NCI-H2029 (cell line): ENCODE measurements around the gene PKNOX1.
"Not testable (repeated sequence)": the region's sequence is repeated elsewhere in the genome, so short reads cannot be mapped to it uniquely, and the experiment has no call there.

Experiments
- DNase-seq: peaks from one replicate; lab custom pipeline; 2025; lab: John Stamatoyannopoulos, UW

The PKNOX1 gene

DNA sequence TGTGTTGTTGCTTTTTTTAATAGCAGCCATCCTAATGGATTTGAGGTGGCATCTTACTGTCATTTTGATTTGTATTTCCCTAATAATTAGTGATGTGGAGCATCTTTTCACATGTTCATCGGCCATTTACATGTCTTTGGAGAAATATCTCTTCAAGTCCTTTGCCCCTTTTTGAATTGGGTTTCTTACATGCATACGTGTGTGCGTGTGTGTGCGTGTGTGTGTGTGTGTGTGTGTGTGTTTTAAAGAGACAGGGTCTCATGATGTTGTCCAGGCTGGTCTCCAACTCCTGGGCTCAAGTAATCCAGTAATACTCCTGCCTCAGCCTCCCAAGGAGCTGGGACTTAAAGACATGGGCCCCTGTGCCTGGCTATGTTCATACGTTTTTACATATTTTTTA is 9.5 kb downstream of the PKNOX1 start:
- no peak for DNase-seq

DNA sequence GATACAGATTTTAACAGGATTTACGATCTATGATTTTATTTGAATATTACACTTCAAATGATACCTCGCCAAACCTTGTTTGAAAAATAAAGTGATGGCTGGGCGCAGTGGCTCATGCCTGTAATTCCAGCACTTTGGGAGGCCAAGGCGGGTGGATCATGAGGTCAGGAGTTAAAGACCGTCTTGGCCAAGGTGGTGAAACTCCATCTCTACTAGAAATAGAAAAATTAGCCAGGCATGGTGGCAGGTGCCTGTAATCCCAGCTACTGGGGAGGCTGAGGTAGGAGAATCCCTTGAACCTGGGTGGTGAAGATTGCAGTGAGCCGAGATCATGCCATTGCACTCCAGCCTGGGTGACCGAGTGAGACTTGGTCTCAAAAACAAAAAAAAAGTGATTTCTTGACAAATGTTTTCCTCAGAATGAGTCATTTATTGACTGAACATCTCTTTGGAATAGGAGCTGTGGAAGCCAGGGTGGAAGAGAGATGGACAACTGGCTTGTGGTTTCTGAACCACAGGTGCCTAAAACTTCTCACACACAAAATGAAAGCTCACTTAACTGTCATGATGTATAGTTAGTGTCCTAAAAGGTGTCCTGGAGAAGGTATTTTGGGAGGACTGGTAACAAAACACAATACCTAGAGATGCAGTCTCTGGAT is 11.9 kb downstream of the PKNOX1 start:
- DNase-seq = no peak

DNA sequence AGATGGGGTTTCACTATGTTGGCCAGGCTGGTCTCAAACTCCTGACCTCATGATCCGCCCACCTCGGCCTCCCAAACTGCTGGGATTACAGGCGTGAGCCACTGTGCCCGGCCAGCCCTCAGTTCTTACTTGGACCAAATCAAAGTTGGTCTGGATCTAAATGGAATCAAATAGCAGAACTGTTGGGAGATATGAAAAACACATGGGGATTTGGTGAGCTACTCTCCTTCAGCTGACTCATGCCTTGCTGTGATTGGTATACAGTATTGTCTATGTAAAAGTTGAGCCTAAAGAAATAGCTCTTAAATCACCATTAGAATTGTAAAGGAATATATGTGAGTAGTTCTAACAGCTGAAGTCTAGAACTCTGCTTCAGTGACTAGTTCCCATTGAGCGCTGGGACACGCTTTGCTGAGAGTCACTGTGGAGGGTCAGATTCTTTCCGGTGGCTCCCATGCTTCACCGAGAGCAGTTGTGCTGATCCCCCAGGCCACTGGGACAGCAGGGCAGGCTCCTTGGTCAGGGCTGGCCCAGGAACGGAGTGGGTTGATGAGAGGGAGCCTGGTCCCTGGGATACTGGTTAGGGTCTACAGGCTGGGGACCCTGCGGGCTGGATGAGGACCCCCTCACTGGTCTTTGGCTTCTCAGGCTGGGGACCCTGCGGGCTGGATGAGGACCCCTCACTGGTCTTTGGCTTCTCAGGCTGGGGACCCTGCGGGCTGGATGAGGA is 14.0 kb downstream of the PKNOX1 start:
- DNase-seq = no peak

DNA sequence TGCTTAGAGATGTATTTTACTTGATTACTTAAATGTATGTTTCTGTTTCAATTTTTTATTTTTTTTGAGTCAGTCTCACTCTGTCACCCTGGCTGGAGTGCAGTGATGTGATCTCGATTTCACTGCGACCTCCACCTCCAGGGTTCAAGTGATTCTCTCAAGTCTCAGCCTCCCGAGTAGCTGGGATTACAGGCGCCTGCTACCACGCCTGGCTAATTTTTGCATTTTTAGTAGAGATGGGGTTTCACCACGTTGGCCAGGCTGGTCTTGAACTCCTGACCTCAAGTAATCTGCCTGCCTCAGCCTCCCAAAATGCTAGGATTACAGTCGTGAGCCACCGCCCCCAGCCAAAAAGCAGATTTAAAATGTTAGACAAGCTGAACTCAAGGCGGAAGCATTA is 15.0 kb downstream of the PKNOX1 start:
- DNase-seq = not testable (repeated sequence)

DNA sequence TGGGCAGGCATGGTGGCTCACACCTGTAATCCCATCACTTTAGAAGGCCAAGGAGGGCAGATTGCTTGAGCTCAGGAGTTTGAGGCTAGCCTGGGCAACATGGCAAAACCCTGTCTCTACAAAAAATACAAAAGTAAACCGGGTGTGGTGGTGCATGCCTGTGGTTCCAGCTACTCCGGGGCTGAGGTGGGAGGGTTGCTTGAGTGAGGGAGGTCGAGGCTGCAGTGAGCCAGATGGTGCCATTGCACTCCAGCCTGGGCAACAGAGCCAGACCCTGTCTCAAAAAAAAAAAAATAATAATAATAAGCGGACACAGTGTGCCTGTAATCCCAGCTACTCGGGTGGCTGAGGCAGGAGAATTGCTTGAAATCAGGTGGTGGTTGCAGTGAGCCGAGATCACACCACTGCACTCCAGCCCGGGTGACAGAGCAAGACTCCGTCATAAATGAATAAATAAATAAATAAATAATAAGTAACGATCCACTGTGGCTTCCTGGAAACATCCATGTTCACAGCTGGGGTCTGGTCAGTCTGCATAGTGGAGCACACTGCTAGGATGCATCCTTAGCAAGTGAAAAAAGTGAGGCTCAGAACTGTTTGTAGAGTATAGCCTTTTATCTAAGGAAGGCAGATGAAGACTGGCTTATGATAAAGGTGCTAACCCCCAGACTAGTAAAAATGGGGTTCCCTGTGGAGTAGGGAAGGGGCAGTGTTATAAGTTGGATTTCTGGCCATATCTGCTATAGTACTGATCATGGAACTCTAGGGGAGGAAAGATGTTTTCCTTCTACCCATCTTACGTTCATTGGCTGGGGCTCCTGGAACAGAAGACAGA is 15.7 kb downstream of the PKNOX1 start:
- DNase-seq = no peak

DNA sequence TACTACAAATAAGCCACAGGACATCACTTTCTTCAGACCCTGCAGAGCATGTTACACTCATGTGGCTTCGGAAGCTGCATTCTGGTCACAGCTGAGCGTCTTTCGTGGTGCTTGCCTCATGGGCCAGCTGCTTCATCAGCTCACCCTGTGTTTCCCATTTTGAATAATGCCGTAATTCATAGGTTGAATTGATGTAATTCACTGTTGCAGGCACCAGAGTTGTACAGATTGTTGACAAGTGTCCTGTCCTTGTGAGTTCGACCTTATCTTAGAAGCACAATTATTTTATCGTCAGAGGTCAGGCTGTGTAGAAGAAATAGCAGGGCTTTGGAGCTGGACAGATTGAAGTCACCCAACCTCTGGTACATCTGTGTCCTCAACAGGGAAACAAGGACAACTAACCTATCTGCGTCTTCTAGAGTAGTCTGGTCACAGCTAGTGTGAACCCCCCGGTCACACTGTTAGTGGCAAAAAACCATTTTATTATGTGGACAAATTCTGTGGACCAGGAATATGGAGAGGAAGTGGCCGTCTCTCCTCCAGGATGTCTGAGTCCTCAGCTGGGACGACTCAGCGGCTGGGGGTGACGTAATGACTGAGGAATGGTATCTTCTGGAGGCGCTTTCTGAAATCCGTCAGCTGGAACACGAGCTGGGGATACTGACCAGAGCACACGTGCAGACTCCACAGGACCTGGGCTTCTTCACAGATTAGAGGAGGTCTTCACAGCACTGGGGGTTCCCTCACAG is 17.8 kb downstream of the PKNOX1 start:
- DNase-seq = no peak

DNA sequence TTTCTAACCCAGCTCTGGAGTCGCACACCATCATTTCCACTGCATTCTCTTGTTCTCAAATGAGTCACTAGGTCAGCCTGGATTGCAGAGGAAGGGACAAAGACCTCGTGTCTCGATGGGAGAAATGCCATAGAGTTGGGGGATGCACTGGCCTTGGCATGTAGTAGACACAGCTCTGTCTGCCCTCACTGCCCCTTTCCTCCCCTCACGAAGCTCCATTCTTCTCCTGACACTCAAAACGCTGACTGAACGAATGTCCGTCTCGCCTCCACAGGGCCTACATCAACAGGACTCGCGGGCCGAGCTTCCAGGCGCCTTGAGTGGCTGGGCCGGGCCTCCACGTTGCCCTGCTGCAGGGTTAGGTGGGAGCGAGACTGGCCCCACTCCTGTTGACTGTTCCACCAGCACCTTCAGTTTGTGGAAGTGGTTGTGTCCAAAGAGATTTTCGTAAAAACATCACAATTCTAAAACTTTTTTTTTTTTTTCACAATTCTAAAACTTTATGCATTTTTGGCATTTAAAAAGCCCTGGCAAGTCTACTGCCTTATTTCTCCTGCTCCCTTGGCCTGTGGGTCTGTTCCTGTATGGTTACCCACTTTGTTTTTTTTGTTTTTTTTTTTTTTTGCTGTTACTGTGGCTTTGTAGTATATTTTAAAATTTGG is 18.8 kb downstream of the PKNOX1 start:
- DNase-seq = no peak

DNA sequence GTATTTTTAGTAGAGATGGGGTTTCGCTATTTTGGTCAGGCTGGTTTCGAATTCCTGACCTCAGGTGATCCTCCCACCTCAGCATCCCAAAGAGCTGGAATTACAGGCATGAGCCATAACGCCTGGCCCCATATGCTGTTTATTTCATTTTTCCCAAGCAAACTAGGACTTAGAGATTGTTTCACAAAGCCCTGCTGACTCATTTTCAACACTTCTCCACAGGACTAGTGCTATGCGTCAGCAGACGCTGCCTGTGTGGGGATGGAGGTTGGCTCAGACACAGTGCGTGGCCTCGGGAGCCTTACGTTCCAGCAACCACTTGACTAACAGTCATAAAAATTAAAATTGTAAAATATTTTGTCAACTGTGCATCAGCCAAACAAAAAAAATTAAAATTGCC is 22.7 kb downstream of the PKNOX1 start:
- no peak for DNase-seq

DNA sequence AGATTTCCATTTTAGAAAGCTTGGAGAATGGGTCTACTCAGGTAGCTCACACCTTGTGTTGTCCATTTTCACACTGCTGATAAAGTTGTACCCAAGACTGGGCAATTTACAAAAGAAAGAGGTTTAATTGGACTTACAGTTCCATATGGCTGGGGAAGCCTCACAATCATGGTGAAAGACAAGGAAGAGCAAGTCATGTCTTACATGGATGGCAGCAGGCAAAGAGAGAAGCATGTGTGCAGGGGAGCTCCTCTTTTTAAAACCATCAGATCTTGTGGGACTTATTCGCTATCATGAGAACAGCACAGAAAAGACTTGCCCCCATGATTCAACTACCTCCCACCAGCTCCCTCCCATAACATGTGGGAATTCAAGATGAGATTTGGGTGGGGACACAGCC is 23.6 kb downstream of the PKNOX1 start:
- DNase-seq = not testable (repeated sequence)

DNA sequence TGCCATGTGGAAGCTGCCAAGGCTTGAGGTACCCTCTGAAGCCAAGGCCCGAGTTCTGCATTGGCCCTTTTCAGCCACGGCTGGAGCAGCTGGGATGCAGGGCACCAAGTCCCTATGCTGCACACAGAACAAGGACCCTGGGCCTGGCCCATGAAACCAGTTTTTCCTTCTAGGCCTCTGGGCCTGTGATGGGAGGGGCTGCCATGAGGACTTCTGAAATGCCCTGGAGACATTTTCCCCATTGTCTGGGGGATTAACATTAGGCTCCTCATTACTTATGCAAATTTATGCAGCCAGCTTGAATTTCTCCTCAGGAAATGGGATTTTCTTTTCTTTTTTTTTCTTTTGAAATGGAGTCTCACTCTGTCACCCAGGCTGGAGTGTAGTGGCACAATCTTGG is 24.8 kb downstream of the PKNOX1 start:
- DNase-seq = not testable (repeated sequence)

DNA sequence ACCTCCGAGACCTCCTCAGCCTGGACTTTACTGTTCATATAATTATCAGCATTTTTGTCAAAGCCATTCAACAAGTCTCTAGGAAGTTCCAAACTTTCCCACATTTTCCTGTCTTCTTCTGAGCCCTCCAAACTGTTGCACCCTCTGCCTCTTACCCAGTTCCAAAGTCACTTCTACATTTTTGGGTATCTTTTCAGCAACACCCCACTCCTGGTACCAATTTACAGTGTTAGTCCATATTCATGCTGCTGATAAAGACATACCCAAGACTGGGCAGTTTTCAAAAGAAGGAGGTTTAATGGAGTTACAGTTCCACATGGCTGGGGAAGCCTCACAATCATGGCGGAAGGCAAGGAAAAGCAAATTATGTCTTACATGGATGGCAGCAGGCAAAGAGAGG is 25.7 kb downstream of the PKNOX1 start:
- DNase-seq = not testable (repeated sequence)

DNA sequence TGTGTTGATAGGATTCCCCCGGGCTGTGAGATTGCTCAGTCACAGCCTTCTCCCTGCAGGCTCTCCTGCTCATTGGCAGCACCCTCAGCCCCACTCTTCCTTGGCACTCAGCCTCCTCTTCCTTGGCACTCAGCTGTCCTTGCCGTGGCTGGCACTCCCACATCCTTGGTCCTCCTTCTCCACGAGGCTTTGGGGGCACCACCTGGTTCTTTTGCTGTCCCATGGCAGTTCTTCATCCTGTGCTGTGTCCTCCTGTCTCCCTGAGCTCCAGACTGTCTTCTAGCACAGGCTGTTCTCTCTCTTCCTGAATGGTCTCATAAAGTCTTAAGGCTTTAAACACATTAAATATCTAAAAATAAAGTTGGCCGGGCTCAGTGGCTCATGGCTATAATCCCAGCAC is 27.0 kb downstream of the PKNOX1 start:
- no peak for DNase-seq

DNA sequence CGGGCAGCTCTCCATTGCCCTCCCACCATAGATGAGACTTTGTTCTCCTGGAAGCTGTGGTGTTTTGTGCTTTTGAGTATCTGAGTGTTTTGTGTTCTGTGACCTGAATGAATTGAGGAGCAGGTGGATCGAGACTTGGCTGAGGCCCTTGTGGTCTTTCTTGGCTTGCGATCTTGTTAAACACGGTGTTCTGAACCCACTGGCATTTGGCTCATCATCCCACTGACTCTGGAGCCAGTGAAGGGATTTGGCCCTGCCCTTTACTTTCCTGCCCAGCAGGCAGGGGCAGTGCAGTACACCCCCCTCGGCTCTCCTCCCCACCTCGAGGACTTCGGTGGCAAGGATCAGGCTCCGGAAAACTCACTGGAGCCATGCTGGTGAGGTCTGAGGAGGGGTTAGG is 30.6 kb downstream of the PKNOX1 start:
- no peak for DNase-seq

DNA sequence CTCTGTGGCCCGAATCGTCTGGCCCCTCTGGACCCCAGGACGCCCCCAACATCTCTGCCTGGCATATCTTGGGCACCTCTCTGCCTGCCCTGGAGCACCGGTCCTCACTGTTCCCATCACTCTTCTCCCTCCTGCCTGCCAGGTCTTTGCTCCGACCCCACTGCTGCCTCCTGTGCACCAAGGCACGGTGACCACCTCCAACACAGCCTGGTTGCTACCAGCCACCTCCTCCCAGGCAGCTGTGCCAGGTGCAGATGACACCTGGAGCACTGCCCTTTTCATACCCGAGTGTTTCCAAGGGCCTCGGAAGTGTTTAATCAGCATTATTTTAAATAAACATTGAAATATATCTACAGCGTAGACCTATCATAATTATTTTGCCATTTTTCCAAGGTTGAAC is 31.3 kb downstream of the PKNOX1 start:
- DNase-seq = peak; percentile 83

DNA sequence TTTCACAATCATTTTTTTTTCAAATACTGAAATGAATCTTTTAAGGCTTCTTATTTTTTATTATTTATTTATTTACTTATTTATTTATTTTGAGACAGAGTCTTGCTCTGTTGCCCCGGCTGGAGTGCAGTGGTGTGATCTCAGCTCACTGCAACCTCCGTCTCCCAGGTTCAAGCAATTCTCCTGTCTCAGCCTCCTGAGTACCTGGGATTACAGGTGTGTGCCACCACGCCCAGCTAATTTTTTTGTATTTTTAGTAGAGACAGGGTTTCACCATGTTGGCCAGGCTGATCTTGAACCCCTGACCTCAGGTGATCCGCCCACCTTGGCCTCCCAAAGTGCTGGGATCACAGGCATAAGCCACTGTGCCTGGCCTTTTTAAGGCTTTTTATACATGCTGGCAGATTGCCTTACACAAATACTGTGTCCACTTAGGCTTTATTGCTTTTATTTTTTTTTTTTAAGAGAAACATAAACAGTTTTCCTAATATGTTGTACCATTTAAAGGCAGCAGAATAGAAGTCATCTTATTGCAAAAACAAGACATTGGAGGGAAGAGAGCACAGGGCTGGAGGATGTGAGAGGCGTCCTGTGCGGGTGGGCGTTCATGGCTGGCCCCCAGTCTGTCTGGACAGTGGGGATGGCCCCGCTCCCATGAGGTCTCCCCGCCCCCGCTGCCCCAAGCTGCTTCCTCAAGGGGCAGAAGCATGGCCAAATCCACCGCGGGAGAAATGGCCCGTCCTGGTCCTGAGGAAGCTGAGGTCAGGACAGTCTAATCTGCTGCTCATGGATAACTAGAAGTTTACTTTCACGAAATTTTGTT is 31.9 kb downstream of the PKNOX1 start:
- DNase-seq = not testable (repeated sequence)

DNA sequence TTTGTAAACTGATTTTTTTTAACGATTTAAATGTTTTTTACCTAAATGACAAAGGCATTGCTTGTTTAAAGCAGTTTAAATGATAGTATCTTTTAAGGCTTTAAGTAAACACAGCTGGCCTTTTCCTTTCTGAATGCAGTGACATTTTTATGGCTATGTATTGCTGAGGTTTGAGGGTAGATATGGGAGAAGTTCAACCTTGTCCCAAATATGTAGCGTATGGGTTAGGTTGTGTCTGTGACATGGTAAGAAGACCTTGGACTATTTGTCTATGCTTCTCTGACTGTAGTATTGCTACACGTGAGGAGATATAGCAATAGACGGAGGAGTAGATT is 32.5 kb downstream of the PKNOX1 start:
- DNase-seq = no peak

DNA sequence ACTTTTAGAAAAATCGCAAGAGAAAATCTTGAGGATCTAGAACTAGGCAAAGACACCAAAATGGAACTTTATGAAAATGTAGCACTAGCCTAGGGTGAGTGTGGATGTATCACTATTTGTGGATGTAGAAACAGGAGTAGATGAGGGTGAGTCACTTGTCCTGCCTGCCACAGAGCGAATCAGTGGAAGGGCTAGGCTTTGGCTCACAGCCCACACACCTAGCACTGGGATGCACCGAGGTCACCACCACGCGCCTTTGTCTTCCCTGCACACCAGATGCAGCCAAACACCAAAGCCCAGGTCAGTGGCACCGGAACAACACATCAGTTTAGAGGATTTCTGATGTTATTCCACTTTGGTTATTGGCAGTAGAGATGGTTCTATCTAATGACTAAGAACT is 38.2 kb downstream of the PKNOX1 start:
- no peak for DNase-seq

DNA sequence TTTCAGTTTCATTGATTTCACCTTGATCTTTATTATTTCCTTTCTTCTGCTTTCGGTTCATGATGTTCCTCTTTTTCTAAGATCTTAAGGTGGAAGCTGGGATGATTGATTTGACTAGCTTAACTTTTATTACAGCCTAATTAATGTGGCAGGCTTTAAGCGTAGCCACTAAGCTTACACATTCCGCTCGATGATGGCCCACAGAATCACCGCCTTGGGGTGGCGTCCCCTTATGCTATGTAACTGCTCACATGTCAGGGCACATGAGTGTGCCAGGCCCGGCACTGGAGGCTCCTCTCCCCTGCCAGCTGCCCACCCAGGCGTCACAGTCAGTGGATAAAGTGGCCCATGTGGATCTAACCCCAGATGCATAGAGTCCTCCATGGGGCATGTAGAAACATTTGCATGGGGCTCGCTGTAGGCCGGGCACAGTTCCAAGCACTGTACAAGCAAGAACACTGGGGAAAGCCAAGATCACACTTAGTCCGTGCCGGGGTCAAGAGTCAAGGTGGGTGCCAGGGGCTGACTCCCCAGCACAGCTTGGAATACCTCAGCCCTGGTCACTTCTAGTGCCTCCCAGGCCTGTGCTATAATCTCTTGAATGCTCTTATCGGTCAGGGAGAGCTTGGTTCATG is 41.7 kb downstream of the PKNOX1 start:
- no peak for DNase-seq

DNA sequence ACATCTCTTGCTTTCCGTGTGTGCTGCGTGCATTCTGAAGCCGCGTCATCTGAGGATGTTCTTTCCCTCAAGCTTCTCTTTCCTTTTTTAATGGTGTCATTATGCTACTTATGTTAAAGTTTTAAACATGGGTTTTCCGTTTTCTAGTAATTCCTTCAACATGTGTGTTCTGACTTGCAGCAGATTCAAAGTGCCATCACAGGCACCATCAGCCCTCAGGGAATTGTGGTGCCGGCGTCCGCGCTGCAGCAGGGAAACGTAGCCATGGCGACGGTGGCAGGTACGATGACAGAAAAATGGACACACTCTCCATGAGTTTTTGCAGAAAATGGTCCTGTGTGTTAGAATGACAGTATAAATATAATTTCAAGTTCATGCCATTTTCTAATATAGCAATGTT is 42.4 kb downstream of the PKNOX1 start:
- no peak for DNase-seq

DNA sequence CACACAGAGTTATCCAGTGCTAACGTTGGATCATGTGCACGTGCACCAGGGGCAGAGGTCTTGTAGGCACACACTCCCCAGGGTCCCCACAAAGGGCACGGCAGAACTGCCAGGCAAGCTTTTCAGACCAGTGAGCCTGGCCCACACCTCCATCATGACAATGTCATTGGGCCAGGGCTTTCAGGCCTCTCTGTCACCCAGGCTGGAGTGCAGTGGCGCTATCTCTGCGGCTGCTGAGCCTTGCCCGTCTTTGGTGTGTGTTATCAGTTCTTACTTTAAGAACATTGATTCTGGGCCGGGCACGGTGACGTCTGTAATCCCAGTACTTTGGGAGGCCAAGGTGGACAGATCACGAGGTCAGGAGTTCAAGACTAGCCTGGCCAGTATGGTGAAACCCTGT is 44.2 kb downstream of the PKNOX1 start:
- no peak for DNase-seq

DNA sequence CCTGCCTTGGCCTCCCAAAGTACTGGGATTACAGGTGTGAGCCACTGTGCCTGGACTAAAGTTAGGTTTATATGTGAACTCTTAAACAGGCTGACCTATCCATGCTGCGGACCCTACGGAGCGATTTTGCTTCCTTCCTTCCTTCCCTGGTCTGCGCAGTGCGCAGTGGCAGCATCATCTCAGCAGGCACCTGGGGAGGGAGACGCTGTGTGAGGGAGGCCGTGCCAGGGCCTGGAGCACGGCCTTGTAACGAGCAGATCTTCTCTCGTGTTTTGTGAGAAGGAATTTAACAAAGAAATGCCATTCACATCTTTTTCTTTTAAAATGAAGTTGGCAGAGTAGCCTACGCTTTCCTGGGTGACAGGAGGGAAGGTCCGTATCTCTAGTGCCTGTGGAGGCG is 45.8 kb downstream of the PKNOX1 start:
- no peak for DNase-seq
